NCI-H446 (cell line): ENCODE results near the gene AGTR1.
"Not testable (repeated sequence)": the region's sequence is repeated elsewhere in the genome, so short reads cannot be mapped to it uniquely, and the experiment has no call there.

ENCODE experiments used
- DNase-seq, 2 experiments: peaks; one replicate each; lab custom pipeline; 2025; lab: John Stamatoyannopoulos, UW

AGTR1 gene

GRCh38 chr3:148718982-148719862, 21.5 kb downstream of the AGTR1 start:
- no peak for DNase-seq

GRCh38 chr3:148720873-148721272, 23.2 kb downstream of the AGTR1 start:
- no peak for DNase-seq

GRCh38 chr3:148723631-148724030, 25.9 kb downstream of the AGTR1 start:
- DNase-seq = no peak

GRCh38 chr3:148727231-148727630, 29.5 kb downstream of the AGTR1 start:
- DNase-seq = peak in 1 of 2 experiments; percentile 59

GRCh38 chr3:148728753-148729152, 31.1 kb downstream of the AGTR1 start:
- DNase-seq = no peak

- DNase-seq = no peak
These were observed 31.9 kb downstream of the AGTR1 start for GRCh38 chr3:148729476-148730055.

GRCh38 chr3:148730676-148731075, 33.0 kb downstream of the AGTR1 start:
- DNase-seq = no peak

- DNase-seq = no peak
These were observed 37.9 kb downstream of the AGTR1 start for GRCh38 chr3:148735597-148735996.

GRCh38 chr3:148736086-148736485, 38.4 kb downstream of the AGTR1 start:
- no peak for DNase-seq

GRCh38 chr3:148737104-148737530, 39.4 kb downstream of the AGTR1 start:
- DNase-seq = no peak

- DNase-seq = no peak
These were observed 42.0 kb downstream of the AGTR1 start for GRCh38 chr3:148739720-148740119.

- no peak for DNase-seq
These were observed 42.6 kb downstream of the AGTR1 start for GRCh38 chr3:148740291-148740690.

- DNase-seq = no peak
These were observed 43.5 kb downstream of the AGTR1 start for GRCh38 chr3:148741219-148741618.

- no peak for DNase-seq
These were observed 44.4 kb downstream of the AGTR1 start for GRCh38 chr3:148742118-148742517.

GRCh38 chr3:148746053-148746452, 48.4 kb downstream of the AGTR1 start:
- DNase-seq = no peak

- DNase-seq = no peak
These were observed 50.6 kb downstream of the AGTR1 start for GRCh38 chr3:148748283-148748682.

GRCh38 chr3:148750296-148750695, 52.6 kb downstream of the AGTR1 start:
- DNase-seq = no peak

GRCh38 chr3:148751461-148751860, 53.8 kb downstream of the AGTR1 start:
- DNase-seq = no peak

- not testable (repeated sequence) for DNase-seq
These were observed 55.7 kb downstream of the AGTR1 start for GRCh38 chr3:148753385-148753784.

GRCh38 chr3:148755570-148755969, 57.9 kb downstream of the AGTR1 start:
- no peak for DNase-seq

- DNase-seq = no peak
These were observed 58.6 kb downstream of the AGTR1 start for GRCh38 chr3:148756311-148756710.

- DNase-seq = no peak
These were observed 59.8 kb downstream of the AGTR1 start for GRCh38 chr3:148757238-148758215.
